HTERT RPE-1 (cell line): ENCODE results near the gene TBX10.
"Not testable (repeated sequence)": the region's sequence is repeated elsewhere in the genome, so short reads cannot be mapped to it uniquely, and the experiment has no call there.

Source experiments
- in situ Hi-C: fragments of 300-500 bp; cut with MboI; formaldehyde crosslinking; loops from 4 replicates; pipeline ENCODE4 v1.14.3; 2020; ENCODE audit warnings: low sequenced_read_pairs

The TBX10 gene

DNA sequence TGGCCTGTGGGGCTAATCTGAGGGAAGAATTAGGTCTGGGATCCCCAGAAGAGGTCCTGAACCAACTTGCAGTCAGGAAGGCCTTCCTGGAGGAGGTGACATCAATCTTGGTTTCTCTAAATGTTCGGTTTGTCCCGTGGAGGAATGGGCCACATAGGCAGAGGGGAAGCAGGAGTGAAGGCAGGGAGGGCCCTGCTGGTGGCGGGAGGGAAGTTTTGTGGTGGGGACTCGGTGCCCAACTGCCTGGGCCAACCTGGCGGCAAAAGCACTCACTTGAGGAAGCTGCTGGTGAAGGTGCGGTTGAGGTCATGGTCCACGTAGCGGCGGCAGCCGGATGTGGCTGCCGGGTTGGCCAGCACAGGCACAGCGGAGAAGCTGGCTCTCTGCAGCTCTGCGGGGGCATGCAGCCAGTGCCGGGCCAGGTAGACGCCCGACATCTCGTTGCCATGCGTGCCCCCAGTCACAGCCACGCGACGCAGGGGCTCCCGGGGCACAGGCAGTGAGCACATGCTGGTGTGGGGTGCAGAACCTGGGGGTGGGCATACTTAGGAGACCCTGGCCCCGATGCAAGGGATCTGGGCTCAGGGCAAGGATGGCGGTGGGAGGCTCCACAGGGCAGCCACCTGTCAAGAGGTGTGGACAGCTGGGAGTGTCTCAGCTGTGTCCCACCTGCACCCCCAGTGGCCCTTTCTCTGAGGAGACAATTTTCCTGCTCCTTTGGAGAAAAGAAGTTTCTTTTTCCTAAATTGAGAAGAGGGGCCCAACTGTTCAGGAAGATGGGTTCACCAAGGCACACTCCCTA lies 7.2 kb upstream of the TBX10 start:
- in situ Hi-C loops: no loop called here

DNA sequence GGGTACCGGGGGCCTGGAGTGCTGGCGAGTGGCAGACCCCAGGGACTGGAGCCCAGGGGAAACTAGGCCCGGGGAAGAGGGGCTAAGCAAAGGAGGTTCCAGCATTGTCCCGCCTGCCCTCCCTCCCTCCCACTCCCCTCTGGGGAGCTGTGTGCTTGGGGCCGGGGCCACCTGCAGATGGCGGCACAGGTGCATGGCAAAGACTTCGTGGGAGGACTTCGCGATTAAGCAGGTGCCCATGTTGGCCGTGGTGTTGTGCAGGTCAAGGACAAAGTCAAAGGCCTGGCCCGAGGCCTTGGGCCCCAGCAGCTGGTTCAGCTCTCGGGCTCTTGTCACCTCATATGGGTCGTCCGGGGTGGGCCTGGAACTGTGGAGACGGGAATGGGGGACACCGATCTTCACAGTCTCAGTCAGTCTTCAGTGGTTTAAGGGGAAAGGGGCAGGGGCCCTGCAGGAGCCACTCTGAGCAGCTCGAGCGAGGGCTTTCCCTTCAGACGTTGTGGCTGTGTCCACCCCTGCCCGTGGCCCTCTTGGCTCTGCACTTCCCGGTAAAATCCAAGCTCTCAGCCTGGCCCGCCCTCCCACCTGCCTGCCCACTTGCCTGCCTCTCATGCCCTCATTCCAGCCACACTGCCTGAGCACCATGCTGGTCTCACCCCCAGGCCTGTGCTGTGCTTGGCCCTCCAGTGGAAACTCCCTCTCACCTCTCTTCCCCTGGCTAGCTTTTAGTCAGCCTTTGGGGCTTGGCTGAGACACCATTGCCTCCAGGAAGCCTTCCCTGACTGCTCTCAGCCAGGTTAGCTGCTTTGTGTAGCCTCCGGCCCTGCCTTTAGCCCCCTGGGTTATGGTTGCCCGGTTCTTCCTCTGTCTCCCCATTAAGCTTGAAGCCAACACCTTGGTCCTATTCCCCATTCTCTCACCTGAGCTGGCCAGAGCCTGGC lies 6.2 kb upstream of the TBX10 start:
- in situ Hi-C loops: no loop called here

DNA sequence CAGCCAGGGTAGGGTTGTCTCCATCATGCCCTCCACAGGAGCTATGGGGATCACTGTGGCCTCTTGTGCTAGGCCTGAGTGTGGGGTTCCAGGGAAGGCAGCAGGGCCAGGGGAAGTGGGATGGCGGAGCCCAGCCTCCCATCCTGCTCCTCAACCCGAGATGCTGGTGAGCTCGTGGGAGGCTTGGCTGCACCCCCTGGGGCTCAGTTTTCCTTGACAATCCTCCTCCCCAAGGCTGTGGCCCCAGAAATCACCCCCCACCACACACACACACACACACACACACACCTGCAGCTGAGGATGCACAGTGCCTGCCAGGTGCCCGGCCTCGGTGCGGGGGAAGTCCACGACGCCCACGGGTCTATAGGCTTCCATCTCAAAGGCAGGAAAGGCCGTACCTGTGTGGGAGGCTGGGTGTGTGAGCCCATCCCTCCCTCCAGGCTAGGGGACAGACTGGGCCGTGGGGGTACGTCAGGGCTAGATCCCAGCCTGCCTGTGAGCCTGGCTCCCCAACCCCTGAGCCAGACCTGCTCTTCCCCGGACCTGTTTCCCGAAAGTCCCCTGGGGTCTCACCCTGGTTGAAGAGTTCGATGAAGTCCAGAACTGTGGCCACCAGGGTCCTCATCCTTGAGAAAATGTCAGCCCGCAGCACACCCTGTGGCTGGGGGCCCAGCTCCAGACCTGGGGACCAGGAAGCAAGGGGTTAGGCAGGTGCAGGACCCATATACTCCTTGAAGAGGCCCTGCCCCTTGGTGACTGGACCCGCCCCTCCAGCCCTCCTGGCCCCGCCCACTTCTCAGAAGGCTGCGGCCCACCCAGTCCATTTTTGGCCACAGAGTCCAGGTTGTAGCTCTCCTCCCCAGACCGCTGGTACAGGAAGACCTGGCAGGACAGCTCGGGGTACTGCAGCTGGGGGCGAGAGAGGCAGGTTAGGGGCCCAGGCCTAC lies 5.2 kb upstream of the TBX10 start:
- in situ Hi-C loops: no loop called here

DNA sequence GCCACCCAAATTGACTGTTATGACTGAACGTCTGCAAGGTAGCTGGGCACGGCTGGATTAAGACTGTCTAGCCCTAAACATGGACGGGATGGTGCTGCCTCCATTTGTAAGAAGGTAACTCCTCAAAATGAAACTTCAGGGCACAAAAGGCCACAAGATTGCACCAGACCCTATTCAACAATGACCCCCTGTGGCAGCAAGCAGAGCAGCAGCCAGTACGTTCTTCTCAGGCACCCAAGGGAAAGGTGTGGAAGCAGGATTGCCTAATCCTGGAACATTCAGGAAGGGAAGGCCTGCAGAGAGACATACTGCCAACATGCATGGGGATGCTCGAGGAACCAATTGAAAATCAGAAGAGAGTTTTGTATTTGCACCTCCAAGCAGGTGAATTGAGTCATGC lies 4.5 kb upstream of the TBX10 start:
- in situ Hi-C loops: no loop called here

DNA sequence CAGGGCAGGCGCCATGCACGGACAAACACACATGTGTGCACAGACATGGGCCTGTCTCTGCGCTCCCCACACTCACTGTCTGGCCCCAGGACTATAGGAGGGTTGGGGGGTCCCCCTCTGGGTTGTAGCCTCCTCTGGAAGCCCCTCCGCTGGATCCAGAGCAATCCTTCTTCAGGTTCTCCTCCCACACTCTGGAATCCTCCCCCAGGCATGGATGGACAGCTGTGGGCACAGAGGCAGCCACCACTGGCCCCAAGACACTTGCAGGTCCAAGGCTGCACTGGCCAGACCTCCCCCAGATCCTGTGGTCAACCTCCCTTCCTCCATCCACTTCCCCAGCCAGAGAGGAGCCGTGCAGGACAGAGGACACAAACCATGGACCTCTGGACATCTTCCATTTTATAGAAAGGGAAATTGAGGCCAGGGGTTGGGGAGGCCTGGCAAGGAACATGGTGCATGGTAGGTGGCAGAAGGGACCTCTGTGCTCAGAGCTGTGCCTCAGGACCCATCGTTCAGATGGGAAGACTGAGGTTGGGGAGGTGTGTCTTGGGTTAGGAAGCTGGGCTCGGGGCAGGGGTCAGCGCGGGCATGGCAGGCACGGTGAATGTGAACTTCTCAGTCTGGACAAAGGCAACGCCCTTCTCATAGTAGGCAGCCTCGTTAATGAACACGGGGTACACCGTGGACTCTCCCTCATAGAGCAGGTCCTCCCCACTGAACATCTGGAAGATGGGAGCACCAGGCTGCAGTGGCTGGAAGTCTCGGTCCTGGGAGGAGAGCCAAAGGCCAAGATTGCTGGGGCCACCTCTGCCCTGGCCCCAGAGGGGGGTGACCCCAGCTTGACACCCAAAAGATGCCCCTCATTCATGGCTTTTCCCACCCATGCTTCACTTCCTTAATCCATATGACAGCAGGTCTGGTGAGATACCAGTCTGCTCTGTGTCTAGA lies 2.9 kb upstream of the TBX10 start:
- in situ Hi-C loops: no loop called here

DNA sequence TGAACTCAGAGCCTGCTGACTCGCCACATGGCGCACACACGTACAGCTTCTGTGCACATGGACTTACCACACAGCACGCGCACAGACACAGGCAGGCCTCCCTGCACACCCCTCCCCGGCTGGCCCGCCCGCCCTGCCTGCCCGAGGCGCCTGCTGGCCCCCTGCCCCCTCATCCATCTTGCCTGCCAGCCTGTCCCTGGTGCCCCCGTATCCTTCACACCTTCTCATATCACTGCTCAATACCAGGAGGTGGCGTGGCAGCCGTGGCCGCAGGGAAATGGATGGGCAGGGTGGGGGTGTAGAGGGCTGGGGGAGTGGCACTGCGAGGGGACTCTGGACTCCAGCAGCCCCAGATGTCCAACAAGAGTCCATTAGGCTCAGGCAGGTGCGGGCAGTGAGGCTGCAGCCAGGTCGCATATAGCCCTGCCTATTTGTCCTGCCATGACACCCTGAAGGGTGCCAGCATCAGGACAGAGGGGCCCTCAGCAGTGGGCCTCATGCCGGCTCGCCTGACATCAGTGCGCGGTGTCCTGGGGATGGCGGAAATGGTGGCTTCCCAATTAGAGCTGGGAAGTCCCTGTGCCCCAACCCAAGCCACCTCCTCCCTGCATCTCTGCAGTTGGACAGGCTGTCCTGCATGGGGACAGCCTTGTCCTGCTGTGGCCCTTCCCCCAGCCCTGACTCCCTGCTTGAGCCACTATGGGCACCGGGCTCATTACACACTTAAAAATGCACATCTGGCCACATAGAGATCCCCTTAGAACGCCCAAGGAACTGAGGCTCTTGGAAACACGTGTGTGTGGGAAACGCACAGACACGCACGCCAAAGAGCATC lies 2.0 kb upstream of the TBX10 start:
- in situ Hi-C loops: no loop called here

DNA sequence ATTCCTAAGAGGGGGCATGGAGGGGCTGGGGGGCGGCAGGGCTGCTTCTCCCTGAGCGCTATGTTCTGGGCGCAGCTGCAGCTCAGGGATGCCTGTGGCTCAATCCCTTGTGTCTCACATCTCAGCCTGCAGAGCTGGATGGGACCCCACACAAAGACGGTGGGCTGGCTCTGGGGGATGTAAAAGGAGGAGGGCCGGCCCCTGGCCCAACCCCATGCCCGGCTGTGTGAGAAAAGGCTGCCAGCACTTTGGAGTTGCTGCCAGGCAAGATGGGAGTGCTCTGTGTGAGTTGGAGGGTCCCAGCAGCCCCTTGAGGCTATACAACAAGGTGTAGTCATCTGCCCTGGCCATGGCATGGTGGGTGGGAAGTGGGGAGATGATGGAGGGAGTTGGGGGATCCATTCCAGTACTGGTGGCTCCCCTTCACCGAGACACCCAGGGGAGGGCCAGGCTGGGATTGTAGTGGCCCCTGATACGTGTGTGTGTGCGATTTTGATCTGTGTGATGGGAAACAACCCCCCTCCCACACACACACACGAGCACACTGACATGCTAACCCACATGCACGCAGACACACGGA lies 1.3 kb upstream of the TBX10 start:
- in situ Hi-C loops: no loop called here

DNA sequence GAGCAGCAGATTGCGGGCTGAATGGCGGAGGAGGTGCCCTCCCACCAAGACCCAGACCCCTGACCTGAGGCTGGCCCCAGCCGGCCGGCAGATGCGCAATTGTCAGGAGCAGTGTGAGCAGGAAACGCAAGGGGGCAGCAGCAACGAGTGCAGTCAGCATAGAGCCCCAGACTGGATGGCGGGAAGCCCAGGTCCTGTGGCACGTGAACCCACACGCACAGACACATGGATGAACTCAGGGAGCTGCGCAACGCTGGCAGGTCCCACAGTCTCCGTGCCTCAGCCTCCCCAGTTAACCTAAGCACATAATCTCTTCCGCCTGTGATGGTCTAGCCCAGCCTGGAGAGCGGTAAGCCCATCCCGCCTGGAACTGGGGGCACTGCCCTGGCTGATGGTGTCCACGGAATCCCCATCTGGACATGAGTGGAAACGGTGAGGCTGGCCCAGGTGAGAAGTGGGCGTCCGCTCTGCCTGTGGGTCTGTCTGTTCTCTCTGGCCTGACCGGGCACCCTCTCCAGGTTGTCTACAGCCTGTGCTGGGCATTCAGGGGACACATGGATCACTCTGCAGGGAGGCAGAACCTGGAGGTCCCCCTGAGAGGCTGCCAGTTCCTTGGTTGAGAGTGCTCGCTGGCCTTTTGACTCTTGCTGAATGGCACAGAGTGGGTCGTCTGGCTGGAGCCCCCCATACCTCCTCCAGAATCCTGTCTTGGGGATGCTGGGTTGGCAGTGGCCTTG lies 626 bp upstream of the TBX10 start:
- in situ Hi-C loops: no loop called here

DNA sequence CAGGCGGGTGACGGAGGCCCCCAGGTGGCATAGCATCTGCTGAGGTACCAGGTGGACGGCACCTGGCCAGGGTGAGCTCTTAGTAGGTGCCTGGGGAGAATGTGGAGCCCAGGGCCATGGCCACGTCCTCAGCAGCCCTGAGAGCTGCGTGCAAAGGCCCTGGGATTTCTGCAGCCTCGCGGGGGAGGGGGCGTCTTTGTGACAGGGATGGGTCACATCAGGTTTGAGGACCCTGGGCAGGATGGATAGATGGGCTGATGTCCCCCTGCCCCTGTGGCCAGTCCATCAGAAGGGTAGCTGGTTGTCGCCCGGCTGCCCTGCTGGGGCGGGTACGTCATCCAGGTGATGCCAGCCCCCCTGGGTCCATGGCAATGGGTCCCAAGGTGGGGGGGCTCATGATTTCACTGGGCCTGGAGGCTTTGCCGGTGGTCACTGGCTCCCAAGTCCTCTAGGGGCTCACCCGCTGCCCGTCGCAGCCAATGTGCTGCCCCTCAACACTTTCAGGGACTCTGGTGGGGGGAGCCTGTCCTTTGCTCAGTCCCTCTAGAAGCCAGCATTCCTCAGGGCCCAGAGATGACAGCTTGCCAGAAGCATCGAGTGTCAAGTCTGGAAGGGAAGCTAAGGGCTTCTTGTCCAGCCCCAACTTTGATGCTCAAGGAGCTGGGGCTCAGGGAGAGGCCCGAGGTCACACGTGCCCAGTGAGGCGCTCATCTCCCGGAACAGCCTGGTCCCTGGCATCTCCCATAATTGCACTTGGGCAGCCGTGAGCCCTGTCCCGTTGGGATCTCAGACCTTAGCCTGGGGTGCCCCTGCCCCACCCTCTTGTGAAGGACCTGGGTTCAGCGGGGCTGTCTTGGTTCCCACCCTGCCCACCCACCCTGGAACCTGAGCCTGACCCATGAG lies 777 bp downstream of the TBX10 start:
- in situ Hi-C loops: no loop called here

DNA sequence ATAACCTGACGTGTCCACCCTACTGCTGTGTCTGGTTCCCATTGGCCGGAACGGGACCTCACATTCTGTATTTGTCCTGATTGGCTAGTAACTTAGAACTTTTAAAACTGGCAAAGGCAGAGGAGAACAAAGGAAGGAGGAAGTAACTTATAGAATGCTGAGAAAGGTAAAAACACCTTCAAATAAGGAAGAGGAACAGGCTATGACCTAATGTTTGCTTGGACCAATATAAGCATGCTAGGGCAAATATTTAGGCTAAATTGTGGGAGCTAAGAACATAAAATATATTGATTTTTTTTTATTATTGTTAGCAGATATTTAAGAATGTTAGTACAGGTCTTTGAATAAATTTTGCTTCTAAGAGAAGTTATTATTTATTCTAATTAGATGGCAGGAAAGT lies 2.1 kb downstream of the TBX10 start:
- in situ Hi-C loops: not testable (repeated sequence)

DNA sequence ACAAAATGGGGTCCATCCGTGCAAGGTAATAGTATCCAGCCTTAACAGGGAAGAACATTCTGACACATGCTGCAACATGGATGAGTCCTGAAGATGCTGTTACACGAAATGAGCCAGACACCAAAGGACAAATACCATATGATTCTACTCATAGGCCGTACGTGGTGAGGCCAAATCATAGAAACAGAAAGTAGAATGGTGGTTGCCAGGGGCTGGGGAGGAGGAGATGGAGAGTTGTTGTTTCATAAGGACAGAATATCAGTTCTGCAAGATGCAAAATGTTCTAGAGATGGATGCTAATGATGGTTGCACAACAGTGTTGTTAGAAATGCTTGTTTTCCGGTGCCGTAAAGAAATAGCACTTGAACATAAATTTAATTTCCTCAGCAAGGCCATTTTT lies 2.6 kb downstream of the TBX10 start:
- in situ Hi-C loops: no loop called here

DNA sequence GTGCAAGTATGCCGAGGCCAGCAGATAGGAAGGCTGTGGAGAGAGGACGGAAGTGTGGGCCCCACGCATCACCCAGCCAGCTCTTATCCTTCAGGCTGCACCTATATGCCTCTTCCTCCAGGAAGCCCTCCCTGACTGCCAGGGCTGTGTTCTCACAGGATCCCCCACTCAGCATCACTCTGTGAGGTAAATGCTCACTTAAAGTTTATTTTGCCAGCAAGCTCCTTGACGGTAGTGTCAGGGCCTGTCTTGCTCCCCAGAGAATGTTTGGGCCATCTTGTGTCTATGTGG lies 4.4 kb downstream of the TBX10 start:
- in situ Hi-C loops: no loop called here

DNA sequence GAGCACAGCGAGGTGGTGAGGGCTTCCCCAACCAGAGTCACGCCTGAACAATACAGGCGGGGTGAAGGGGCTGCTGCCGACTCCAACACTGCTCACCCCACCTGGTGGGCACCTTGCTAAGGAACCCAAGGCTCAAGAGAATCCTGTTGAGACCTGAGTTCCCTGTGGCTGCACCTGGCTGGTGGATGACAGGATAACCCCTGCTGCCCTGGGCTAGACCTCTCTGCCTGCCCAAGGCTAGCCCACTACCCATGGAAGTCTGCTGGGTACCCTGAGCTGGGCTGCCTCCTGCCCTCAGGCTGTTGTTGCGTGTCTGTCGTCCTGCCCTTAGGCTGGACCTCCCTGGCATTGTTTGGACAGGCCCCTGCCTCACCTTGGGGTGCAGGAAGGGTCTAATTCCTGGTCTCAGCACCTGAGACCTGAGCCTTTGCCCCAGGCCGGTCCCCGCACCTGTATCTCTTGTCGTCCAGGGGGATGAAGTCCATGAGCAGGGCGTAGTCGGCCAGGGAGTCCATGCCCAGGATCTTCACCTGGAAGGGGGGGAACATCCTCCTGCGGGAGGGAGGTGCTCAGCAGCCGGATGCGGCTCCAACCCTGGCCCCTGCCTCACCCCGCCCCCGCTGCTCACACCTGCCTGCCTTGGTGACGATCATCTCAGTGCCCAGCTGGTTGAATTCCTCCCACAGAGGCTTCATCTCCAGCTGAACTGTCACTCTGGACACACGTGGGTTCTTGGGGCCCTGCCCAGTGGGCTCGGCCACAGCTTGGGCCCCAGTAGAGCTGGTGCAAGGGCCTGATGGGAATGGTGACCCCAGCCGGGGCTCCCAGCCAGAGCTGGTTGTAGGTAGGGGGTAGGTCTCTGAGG lies 5.0 kb downstream of the TBX10 start:
- in situ Hi-C loops: no loop called here

DNA sequence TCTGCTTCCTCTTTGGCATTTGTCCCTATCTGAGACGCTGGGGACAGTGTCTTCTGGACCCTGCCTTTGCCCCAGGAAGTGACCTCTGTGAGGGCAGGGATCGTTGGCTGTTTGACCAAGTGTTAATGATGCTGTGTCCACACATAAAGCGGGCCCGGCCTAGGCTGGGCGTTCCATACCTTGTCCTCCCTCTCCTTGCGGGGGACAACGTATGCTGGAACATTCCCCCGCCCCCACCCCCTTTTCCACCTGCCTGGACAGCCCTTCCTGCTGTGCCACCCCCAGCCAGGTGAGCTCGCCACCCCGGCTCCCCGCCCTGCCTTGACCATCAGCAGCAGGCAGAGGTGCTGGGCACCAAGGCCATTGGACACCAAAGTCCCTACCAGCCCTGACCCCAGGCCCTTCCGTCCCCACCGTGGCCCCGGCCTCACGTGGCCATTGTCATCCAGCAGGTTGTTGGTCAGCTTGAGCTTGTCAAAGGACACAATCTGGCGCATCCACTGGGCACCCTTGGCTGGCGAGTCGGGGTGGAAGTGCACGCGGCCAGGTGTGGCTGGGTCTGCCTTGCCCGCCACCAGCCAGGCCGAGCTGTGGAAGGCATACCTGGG lies 5.7 kb downstream of the TBX10 start:
- in situ Hi-C loops: no loop called here

DNA sequence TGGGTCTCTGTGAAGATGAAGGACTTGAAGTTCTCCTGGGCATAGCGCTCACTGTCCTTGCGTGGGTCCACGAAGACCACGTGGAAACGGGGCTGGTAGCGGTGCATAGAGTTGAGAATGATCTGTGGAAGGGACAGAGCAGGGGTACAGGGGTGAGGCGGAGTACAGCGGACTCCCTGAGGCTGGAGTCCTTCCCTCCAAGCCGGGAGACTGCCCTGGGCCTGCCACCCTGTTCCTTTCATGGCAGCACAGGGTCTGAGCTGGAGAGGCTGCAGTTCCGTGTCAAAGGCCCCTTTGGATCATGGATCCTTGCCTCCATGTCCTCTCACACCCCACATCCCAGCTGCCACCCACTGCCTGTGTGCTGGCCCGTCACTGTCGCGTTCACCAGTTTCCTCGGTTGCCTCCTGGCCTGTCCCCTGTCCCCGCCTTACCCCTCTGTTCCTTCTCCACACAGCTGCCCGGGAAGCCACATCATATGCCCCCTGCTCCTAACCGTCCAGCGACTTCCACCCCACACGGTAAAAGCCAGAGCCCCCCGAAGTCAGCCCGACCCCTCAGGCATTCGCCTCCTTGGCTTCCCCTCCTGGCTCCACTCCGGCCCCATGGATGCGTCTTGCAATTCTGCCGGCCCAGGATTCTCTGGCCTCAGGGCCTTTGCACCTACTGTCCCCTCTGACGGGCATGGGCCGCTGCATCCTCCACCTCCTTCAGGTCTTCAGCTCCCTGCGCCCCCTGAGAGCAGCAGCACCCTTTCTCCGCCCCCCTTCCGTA lies 6.4 kb downstream of the TBX10 start:
- in situ Hi-C loops: no loop called here
